IPS DF 6.9 (cell line): Measurements from ENCODE around the gene KCNIP1.
A peak's percentile ranks its signal among the peaks of the same experiment; 100 is the strongest.

Experiments
- DNase-seq: peaks from one replicate; pipeline ENCODE4 v3.0.0-alpha.2; 2013; ENCODE audit warnings: low read depth, low spot score
- H3K27ac ChIP-seq: one replicate; pipeline ENCODE4 v1.5.1; 2013; ENCODE audit warnings: low read length, control low read depth
- H3K27me3 ChIP-seq: 2 replicates; pipeline ENCODE4 v1.6.1; 2013; ENCODE audit warnings: mild to moderate bottlenecking, low read length; ENCODE audit not compliant: control insufficient read depth, insufficient read depth
- H3K36me3 ChIP-seq: 2 replicates; pipeline ENCODE4 v1.6.1; 2013; ENCODE audit warnings: low read length; ENCODE audit not compliant: control insufficient read depth, insufficient read depth
- H3K4me1 ChIP-seq: 2 replicates; pipeline ENCODE4 v1.6.1; 2013; ENCODE audit warnings: low read length; ENCODE audit not compliant: control insufficient read depth, insufficient read depth
- H3K4me3 ChIP-seq: 2 replicates; pipeline ENCODE4 v1.5.1; 2013; ENCODE audit warnings: mild to moderate bottlenecking, low read length
- H3K9me3 ChIP-seq: 2 replicates; pipeline ENCODE4 v1.6.1; 2013; ENCODE audit warnings: low read length, inconsistent platforms; ENCODE audit not compliant: control insufficient read depth, insufficient read depth
- WGBS: extraction: QIAGEN DNeasy Blood & Tissue Kit; methylation state at CpG from one replicate; pipeline ENCODE4 v1.1.7; 2013; ENCODE audit warnings: mixed read lengths, missing lambda C conversion rate; ENCODE audit not compliant: insufficient read length, insufficient coverage; 5-methylcytosine and 5-hydroxymethylcytosine counted together

Gene KCNIP1

DNA sequence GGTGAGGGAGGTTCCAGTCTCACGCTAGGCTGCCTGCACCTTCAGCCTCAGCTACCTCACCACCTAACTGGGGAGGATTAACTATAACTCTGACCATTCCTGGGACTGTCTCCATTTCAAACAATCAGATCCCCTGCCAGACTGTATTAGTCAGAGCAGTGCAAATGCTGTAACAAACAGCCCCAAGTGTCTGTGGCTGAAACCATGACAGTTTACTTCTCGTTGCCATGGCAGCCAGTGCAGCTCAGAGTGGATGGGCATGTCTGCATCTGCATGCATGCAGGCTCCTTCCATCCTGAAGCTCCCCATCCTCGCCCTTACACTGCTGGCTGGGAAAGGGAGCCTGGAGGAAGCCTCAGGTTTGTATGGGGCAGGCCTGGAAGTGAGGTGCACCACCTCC, 86.7 kb downstream of the KCNIP1 start:
- WGBS: no CpG with 5 or more reads among the region's 3 CpGs
- DNase-seq: no peak
- Histone ChIP-seq H3K27me3 (no peaks in the 10 kb centered on the region), H3K36me3 (peaks cover 2% of the 10 kb centered on the region; the same call in 1 of the 2 replicates), H3K4me1 (no peaks in the 10 kb centered on the region), H3K9me3 (no peaks in the 10 kb centered on the region), H3K4me3 (no peak overlapping the region), H3K27ac (no peak overlapping the region)

DNA sequence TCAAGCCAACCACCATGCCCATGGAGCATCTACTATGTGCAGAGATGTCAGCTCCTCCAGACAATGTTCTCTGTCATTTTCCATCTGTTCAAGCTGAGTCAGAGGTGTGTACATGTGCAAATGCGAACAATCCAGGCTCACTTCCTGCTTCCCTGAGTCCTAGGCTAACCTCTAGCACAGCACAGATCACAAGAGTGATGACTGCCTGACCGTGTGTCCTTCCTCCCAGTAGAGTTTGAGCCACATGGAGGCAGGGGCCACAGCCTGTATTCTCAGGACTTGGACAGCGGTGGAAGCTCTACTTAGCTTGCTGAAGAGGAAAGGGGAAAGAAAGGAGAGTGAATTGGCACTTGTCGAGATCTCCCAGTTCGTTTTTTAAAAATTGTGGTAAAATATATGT, 87.2 kb downstream of the KCNIP1 start:
- Histone ChIP-seq H3K4me3 (no peak overlapping the region), H3K27ac (no peak overlapping the region), H3K4me1 (no peaks in the 10 kb centered on the region), H3K27me3 (no peaks in the 10 kb centered on the region), H3K9me3 (no peaks in the 10 kb centered on the region), H3K36me3 (peaks cover 2% of the 10 kb centered on the region; the same call in 1 of the 2 replicates)
- no peak for DNase-seq
- no CpG with 5 or more reads among the region's 5 CpGs for WGBS

DNA sequence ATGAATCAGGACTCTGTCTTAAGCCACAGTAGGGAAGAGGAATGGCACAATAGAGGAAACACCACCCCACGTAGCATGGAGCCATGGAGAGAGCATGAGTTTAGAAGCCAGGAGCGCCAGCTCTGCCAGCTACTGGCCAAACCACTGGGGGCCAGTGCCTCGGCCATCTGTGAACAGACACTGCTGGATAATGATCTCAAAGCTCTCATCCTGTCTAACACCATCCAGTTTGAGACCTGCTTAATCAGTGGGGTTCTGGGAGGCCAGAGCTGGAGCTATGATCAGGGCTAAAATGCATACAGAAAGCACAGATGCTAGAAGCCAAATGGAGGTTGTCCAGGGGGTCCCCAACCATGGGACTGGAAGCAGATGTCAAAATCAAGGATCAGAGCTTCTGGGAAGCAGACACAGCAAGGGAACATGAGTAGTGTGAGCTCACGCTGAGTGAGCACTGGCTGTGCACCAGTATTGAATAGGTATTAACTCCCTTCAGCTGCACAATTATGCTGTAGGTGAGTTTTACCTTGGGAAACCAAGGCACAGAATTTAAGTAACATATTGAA, 92.7 kb downstream of the KCNIP1 start:
- no peak for DNase-seq
- Histone ChIP-seq H3K4me3 (no peak overlapping the region), H3K27ac (no peak overlapping the region), H3K9me3 (no peaks in the 10 kb centered on the region), H3K4me1 (no peaks in the 10 kb centered on the region), H3K27me3 (no peaks in the 10 kb centered on the region), H3K36me3 (no peaks in the 10 kb centered on the region)
- no CpG with 5 or more reads among the region's 4 CpGs for WGBS

DNA sequence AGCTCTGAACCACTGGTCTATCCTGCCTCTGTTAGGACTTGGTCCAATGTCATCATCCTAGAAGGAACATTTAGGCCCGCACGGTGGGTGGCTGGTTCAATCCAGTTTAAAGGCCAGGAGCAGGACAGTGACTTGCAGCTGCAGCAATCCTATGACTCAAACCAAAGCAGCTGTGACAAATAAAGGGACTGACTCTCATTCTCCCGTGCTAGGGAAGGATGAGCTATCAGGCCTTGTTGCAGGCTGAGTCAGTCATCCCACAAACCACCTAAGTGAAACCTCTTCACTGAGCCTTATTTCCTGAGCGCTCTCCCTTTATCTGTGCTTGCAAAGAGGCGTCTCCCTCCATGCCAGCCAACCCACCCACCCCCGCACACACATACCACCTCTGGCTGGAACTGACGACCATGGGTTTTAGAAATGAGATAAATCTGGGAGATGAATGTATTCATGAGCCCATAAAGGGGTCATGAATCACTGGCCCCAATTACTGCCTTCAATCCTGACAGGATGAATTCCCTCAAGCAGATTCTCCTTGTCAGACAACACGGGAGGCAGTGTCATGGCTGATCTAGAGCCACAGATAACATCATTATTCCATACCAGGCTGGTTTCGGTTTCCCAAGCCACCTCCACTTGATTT, 93.4 kb downstream of the KCNIP1 start:
- WGBS: no CpG with 5 or more reads among the region's 9 CpGs
- DNase-seq: no peak
- no peak overlapping the region for H3K27ac ChIP-seq
- no peaks in the 10 kb centered on the region for H3K4me1 ChIP-seq
- no peaks in the 10 kb centered on the region for H3K36me3 ChIP-seq
- H3K27me3 ChIP-seq: no peaks in the 10 kb centered on the region
- no peaks in the 10 kb centered on the region for H3K9me3 ChIP-seq
- H3K4me3 ChIP-seq: no peak overlapping the region

DNA sequence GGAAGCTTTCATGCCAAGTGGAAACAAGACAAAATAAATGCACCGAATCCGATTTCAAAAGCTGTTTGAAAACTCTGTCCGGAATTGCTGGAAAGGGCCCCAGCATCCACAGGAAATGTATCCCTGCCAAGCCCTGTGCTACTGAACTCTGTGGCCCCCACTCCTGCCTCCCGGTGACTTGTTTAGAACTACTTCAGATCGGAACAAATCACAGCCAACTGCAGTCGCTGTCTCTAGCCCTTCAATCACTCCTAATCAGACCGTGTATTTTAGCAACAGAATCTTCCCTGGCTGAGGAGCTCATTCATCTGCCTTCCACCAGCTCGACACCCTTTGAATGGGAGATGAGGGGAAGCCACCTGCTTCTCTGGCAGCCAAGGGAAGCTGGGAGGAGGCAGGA, 94.1 kb downstream of the KCNIP1 start:
- no peak overlapping the region for H3K27ac ChIP-seq
- H3K36me3 ChIP-seq: no peaks in the 10 kb centered on the region
- no peaks in the 10 kb centered on the region for H3K9me3 ChIP-seq
- H3K4me3 ChIP-seq: no peak overlapping the region
- WGBS: no CpG with 5 or more reads among the region's 8 CpGs
- DNase-seq: no peak
- no peaks in the 10 kb centered on the region for H3K27me3 ChIP-seq
- H3K4me1 ChIP-seq: no peaks in the 10 kb centered on the region

DNA sequence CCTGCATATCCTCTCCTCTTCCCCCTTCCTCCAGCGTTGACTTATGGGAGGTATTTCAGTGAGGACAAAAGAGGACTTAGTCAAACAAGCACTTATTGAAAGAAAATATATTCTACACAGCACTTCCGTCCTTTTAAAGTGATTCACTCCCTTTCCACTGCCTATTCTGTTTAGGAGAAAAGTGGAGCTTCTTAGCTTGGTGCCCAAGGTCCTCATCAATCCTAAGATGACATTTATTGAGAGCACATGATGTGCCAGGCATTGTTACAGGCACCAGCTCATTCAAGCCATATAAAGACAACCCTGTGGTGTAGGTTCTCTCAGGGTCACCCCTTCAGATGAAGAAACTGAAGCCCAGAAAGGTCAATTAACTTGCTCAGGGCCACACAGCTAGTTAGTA, 95.9 kb downstream of the KCNIP1 start:
- Histone ChIP-seq H3K36me3 (no peaks in the 10 kb centered on the region), H3K4me1 (0 out of 2 replicates have a peak, but pooled peaks cover 1% of the 10 kb centered on the region), H3K27ac (no peak overlapping the region), H3K4me3 (no peak overlapping the region), H3K9me3 (no peaks in the 10 kb centered on the region), H3K27me3 (no peaks in the 10 kb centered on the region)
- WGBS: no CpG with 5 or more reads among the region's 2 CpGs
- no peak for DNase-seq

DNA sequence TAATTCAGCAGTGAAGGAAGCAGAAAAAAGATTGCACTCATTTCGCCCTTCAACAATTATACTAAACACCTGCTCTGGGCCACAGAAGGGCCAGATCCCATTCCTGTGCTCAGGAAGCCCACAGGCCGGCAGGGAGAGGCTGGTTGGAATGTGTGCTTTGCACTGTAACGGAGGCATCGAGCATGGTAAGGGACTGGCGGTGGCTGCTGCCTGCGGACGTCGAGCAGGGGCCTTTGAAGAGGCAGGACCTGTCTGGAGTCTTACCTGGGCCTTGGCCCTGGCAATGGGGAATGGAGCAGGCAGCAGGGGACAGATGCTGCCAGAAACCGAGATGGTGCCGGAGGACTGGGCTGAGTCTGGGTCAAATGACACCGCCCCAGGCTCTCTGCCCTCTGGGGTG, 97.8 kb downstream of the KCNIP1 start:
- DNase-seq: no peak
- Histone ChIP-seq H3K9me3 (no peaks in the 10 kb centered on the region), H3K36me3 (no peaks in the 10 kb centered on the region), H3K4me3 (no peak overlapping the region), H3K27me3 (no peaks in the 10 kb centered on the region), H3K4me1 (0 out of 2 replicates have a peak, but pooled peaks cover 1% of the 10 kb centered on the region), H3K27ac (no peak overlapping the region)
- WGBS: no CpG with 5 or more reads among the region's 11 CpGs

DNA sequence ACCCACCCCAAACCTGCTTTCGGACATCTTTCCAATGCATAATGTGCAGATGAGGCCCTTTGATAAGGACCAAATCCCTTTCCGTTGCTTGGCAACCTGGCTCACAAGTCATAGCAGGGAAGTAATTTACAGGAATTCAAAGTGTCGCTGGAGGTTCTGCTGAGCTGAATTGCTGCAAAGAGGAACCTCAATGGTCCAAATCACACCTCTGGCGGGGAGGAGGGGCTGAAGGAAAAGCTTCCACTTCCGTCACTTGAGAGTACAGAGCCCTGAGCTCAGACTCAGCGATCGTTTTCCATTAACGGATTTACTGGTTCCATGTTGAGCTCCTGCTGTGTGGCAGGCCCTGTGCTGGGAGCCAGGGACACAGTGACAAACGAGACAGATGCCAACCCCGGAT, 99.3 kb downstream of the KCNIP1 start:
- Histone ChIP-seq H3K9me3 (no peaks in the 10 kb centered on the region), H3K4me1 (0 out of 2 replicates have a peak, but pooled peaks cover 1% of the 10 kb centered on the region), H3K27ac (no peak overlapping the region), H3K27me3 (no peaks in the 10 kb centered on the region), H3K36me3 (no peaks in the 10 kb centered on the region), H3K4me3 (no peak overlapping the region)
- WGBS: no CpG with 5 or more reads among the region's 10 CpGs
- DNase-seq: no peak

DNA sequence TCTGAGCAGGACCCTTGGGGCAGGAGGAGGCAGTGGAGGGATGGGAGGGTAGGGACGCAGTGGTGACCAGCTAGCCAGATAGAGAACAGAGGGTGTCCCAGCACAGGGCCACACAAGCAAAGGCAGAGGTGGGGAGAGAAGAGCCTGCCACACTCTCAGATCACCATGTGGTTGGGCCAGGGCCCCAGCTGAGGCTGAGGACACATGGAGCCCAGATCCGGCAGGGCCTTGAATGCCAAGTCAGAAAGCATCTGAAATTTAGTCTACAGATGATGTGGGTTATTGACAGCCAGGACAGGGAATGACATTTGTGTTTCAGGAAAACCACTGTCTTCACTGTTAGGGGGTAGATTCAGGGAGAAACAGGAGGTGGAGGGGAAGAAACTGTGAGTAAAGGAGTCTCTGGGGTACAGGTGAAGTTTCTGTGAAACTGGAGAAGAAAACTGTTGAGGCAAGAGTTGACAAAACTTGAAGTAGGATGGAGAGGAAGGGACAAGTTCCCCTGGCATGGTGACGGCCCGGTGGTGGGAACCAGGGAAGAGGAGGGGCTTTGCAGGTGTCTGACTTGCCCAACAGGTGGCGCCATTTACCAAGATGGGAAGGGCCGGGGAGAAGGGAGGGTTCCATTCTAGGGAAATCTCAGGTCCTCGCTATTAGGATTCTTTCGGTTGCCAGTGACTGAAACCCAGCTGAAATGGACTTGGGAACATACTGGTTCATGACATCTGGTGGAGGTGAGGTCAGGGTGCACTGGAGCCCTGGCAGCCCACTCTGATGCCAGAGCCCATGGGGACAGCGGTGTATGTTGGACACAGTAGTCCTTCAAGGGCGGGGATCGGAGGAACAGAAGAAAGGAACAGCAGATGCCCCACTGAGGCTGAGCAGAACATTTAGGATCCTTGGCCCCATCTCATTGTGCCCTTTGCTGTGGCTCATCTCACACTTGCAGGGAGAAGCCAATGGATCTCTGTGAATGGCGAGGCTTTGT, 100.1 kb downstream of the KCNIP1 start:
- Histone ChIP-seq H3K4me1 (0 out of 2 replicates have a peak, but pooled peaks cover 1% of the 10 kb centered on the region), H3K9me3 (no peaks in the 10 kb centered on the region), H3K27ac (no peak overlapping the region), H3K36me3 (no peaks in the 10 kb centered on the region), H3K27me3 (no peaks in the 10 kb centered on the region), H3K4me3 (no peak overlapping the region)
- no CpG with 5 or more reads among the region's 12 CpGs for WGBS
- peak; percentile 58 for DNase-seq

DNA sequence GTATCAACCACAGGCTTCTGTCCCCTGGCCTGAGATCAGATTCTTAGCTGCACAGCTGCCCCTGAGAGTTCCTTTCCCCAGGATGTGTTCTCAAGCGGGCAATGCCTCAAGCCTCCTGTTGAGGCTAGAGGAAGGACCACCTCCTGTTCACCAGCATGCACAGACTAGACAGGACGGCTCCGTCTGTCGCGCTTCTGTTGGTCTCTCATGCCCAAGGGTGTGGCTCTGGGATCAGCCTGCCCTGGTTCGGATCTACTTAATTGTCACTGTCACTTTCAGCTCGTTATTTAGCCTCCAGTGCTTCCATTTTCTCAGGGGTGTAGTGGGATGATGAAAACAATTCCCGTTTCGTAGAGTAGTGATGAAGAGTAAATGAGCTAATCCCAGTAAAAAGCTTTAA, 103.1 kb downstream of the KCNIP1 start:
- H3K27ac ChIP-seq: no peak overlapping the region
- H3K4me3 ChIP-seq: no peak overlapping the region
- H3K4me1 ChIP-seq: peaks cover 9% of the 10 kb centered on the region; the same call in 1 of the 2 replicates
- H3K36me3 ChIP-seq: no peaks in the 10 kb centered on the region
- no peak for DNase-seq
- WGBS: no CpG with 5 or more reads among the region's 9 CpGs
- H3K9me3 ChIP-seq: no peaks in the 10 kb centered on the region
- H3K27me3 ChIP-seq: no peaks in the 10 kb centered on the region
